Stimulated activated CD4-positive, alpha-beta T cell treated with anti-CD3 and anti-CD28 coated beads, TNF-alpha, amount 100 ng/mL, for 48 hours (primary cell): ENCODE results near the gene STK39.

ENCODE experiments used
- DNase-seq, 3 donors: peaks; one replicate each; pipeline ENCODE4 v3.0.0-alpha.2; 2020; ENCODE audit warnings: low read depth in 3 of 3

STK39 gene

DNA sequence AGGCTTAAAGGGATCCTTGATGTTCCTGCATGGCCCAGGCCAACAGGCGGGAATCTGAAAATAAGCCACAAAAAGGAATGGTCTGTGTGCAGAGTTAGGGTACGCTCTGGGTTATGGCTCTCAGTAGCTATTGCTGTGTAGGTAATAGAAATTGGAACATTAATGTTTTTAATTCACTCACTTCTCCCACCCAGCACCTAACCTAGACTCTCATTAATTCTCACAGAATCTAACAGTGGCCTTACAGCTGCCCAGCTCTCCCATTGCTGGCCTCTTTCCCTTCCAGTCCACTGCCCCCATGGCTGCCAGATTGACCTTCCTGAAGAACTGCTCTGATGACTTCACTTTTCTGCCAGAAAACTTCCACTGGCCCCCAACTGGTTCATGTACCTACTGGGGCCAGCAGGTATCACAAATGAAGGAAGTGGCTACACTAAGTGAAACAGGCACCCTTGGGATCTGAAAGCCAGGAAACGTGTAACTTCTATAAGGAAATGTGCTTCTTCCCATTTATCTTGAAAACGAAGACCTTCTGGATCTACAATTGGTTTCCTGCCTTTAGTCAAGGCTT lies 315.2 kb downstream of the STK39 start:
- DNase-seq, result no peak

DNA sequence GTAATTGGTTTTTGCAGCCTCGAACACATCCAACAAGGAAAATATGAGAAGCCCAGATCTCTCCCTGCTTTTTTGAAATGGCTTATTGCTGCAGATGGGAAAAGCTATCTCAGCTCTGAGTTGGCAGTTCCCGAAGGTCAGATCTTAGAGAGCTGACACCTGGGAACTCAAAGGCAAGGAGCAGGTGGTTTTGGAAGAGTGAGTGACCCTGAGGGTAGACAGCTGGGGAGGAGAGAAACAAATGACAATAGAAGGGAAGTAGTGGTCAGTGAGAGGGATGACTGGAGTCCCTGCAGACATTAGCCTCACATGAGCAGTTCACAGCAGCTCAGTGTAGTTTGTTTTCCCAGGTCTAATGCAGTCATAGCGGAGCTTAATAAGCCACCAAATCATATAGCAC lies 317.9 kb downstream of the STK39 start:
- no peak for DNase-seq

DNA sequence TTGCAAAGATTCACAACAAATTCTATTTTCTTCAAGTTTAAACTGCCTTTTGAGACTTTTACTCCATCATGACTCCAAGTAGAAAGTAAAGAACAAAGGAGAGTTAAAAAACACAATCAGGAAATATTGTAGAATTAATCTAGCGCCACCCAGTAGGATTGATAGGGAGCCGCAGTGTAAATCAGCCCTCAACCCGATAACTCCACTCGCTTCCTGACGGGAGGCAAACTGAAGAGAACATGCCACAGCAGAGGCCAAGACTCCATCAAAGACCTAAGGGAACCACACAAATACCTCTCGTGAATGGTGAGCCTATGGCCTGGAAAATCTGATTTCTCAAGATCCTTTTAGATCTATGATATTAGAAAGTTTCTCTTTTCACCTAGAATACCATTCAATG lies 319.0 kb downstream of the STK39 start:
- no peak for DNase-seq

DNA sequence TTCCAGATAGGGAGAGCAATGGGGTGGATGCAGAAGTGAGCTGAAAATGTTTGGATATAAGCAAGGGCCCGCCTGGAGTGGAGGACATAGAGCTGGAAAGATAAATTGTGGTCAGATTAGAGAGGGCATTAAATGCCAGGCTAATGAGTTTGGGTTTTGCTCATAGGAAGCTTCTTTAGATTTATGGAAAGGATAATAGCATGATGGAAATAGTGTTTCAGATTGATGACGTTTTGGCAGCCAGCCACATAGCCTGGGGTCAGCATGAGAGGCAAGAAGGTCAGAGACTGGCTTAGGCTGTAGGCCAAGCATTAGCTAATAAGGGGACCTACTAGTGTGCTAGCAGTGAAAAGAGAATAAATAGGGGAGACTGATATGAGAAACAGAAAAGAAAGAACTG lies 321.6 kb downstream of the STK39 start:
- no peak for DNase-seq

DNA sequence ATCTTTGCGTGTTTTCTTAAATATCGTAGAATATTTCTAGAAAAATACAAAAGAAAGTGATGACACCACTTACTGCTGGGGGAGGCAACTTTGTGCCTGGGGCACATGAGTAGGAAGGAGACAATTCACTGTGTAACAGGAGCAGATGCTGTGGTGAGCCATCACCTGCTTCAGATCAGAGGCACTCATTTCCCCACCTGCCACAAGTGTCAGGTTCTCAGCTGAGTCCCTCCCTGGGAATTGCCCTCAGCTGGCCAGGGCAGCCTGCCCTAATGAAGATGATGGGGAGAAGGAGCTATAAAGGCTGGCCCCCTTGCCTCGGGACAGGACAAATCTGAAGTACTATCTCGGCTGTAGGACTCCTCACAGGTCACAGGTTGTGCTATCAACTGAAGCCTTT lies 322.8 kb downstream of the STK39 start:
- DNase-seq, result no peak

DNA sequence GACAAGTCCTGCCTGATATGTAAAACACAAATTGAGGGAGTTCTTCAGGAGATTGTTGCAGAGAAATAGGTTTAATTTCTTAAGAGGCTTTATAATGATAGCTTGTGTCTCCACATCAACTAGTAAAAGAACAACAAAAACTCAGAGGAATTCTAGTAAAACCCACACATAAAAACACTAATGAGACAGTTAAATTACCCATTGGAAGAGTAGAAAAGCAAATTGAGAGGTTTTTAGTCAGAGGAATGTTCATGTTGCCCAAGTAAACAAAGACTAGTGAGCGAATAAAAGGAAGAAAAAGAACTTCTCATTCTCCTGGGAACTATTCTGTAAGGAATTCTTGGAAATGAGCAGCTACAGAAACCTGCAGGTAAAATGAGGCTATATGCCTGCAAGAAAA lies 330.6 kb downstream of the STK39 start:
- no peak for DNase-seq

DNA sequence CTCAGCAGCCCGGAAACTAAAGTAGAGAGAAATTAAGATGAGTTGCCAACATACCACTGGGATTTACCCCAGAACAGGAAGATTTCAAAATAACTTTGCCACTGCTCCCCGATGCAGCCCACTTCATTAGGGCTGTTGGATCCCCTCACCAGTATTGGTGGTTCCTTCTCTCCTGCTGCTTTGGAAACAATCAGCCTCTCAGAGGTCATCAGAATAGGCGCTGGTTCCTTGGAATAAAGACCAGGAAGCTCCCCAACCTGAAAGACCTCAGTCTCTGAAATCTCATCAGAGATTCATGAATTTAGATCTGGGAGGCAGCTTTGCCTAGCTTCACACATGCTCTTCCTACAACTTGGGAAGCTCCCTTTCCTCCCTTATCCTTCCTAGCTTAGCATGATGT lies 332.4 kb downstream of the STK39 start:
- no peak for DNase-seq

DNA sequence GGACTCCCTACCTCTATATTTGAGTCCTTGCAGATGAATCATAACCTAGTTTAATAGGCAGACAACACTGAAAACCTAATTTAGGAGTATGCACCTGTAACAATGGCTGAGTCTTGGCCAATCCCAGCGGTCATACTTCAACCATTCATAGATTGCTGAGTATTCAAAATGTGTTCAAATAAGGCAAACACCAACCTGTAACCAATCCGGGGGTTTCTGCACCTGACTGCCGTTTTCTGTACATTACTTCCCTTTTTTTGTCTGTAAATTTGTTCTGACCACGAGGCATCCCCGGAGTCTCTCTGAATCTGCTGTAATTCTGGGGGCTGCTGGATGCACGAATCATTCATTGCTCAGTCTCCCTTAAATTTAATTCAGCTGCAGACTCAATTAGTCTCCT lies 338.6 kb downstream of the STK39 start:
- DNase-seq, result no peak

DNA sequence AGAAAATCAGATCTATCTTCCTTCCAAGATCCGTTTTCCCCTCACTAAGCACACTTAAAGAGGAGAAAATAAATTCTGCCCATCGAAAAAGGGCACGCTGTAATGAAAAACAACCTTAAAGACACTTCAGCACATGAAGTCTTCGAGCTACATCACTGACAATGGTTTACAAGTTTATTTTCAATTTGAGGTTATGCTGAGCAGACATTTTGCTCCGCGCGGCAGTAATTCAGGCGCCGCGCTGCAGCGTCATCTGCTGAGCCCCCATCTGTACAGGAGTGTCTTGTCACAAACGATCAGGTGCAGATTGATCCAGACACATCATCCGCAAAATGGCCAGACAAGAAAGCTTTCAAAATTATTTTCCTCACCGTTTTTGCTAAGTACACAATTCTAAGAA lies 341.7 kb downstream of the STK39 start:
- no peak for DNase-seq
